HG03060 (cell line): ENCODE measurements around the gene BUD23.
"Not testable (repeated sequence)": the region's sequence is repeated elsewhere in the genome, so short reads cannot be mapped to it uniquely, and the experiment has no call there.

Experiments used
- ATAC-seq: cut with Tn5 transposase; IDR thresholded peaks from one replicate; pipeline ENCODE4 v1.9.1; 2021; ENCODE audit warnings: low read depth, moderate number of reproducible peaks; ENCODE audit not compliant: unreplicated experiment

The BUD23 gene

GRCh38 chr7:73668103-73668885, 15.1 kb upstream of the BUD23 start:
- ATAC-seq, result no peak

- ATAC-seq, result no peak
These were observed 14.5 kb upstream of the BUD23 start for GRCh38 chr7:73668886-73669230.

GRCh38 chr7:73669288-73669701, 14.1 kb upstream of the BUD23 start:
- ATAC-seq, result no peak

- ATAC-seq, result no peak
These were observed 13.5 kb upstream of the BUD23 start for GRCh38 chr7:73669858-73670385.

- ATAC-seq, result no peak
These were observed 12.1 kb upstream of the BUD23 start for GRCh38 chr7:73671322-73671661.

- no peak for ATAC-seq
These were observed 11.4 kb upstream of the BUD23 start for GRCh38 chr7:73671857-73672445.

- ATAC-seq, result no peak
These were observed 8.8 kb upstream of the BUD23 start for GRCh38 chr7:73674468-73675124.

GRCh38 chr7:73676062-73676461, 7.3 kb upstream of the BUD23 start:
- not testable (repeated sequence) for ATAC-seq

GRCh38 chr7:73678862-73679261, 4.5 kb upstream of the BUD23 start:
- ATAC-seq, result no peak

GRCh38 chr7:73679709-73680108, 3.7 kb upstream of the BUD23 start:
- no peak for ATAC-seq

GRCh38 chr7:73680501-73680900, 2.9 kb upstream of the BUD23 start:
- ATAC-seq, result no peak

- ATAC-seq, result no peak
These were observed 2.4 kb upstream of the BUD23 start for GRCh38 chr7:73681031-73681430.

GRCh38 chr7:73682745-73683055, 697 bp upstream of the BUD23 start:
- no peak for ATAC-seq

GRCh38 chr7:73683788-73684693, 644 bp downstream of the BUD23 start:
- ATAC-seq, result no peak

GRCh38 chr7:73685311-73685710, 1.9 kb downstream of the BUD23 start:
- no peak for ATAC-seq

- no peak for ATAC-seq
These were observed 4.9 kb downstream of the BUD23 start for GRCh38 chr7:73688288-73688687.

- no peak for ATAC-seq
These were observed 7.2 kb downstream of the BUD23 start for GRCh38 chr7:73690646-73691045.

GRCh38 chr7:73696372-73696771, 13.0 kb downstream of the BUD23 start:
- ATAC-seq, result no peak

- no peak for ATAC-seq
These were observed 15.0 kb downstream of the BUD23 start for GRCh38 chr7:73698410-73698809.

GRCh38 chr7:73699370-73700068, 16.1 kb downstream of the BUD23 start:
- ATAC-seq, result no peak
